ENCODE results near the gene OAT.

DNA sequence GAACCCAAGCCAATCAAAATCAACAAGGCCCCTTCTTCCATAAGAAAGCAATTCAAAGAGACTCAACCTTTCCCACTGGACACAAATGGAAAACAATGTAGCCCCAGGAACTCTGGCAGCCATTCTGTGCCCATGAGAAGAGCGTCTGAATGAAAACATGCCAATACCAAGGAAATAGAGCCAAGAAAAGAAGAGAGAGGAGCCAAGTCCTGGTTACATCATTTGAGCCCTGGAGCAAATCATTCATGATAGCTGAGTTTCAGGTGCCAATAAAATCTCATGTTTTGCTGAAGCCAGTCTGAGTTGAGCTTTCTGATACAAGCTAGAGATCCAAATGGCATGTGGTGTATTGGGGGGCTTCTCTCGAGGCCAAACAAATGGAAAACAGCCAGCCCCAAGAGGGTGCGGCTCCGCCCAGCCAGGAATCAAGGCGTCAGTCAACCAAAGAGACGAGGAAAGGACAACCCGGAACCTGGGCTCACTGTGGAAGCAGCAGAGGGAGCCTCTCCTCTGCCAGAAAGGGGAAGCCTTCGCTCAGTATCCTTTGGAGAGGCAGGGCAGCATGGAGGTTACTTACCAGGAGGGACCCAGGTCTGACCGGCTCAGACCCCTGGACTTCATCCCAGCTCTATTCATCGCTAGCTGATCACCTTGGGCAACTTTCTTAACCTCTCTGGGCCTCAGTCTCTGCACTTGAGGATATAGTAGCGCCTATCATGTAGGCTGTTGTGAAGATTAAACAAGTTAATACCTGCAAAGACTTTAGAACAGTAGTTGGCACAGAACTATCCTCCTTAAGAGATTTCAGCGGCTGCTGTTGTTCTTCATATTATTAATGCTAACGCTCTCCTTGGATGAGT lies 61.8 kb downstream of the OAT start:
- TF ChIP-seq CTCF (conservative IDR thresholded peaks at IDR 0.05; ENCODE audit: low read depth, low read length) = no peak
- no peak for TF ChIP-seq EZH2 (IDR thresholded peaks at IDR 0.05; ENCODE audit: low read length, unreplicated experiment)
- no peak for TF ChIP-seq EZH2phosphoT487 (IDR thresholded peaks at IDR 0.05; ENCODE audit: borderline replicate concordance, low read length)

Measured in PC-3 (cell line).